ENCODE results near the gene SOX6.

DNA sequence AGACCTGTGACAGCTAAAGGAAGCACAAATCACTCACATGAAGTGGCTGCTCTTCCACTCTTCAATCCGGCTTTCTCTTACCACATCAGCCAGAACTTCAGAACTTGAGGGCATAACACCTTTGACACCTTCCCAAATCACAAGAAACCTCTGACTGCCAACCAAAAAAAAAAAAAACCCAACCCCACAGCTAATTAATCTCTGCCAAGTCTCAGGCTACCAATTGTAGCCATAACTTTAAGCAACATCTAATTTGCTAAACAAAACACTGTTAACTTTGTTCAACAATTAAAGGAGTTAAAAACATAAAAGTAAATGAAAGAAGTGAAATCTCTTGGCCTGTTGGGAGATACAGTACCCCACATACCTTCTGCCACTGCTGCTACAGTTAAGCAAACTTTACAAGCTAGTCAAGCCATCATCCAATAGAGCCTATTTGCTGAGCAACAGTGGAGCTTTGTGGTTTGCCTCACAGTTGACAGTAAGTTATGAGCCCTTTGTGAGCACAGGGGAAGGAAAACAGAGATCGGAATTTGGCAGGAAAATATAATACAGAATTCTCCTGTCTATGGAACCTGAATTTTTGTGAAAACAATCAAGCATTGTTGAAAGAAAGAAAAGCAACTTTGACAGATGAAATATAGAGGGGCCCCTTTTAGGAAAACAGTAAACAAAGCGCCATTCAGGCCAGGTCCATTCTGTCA lies at the start of gene SOX6:
- TF ChIP-seq, protein P1, sequence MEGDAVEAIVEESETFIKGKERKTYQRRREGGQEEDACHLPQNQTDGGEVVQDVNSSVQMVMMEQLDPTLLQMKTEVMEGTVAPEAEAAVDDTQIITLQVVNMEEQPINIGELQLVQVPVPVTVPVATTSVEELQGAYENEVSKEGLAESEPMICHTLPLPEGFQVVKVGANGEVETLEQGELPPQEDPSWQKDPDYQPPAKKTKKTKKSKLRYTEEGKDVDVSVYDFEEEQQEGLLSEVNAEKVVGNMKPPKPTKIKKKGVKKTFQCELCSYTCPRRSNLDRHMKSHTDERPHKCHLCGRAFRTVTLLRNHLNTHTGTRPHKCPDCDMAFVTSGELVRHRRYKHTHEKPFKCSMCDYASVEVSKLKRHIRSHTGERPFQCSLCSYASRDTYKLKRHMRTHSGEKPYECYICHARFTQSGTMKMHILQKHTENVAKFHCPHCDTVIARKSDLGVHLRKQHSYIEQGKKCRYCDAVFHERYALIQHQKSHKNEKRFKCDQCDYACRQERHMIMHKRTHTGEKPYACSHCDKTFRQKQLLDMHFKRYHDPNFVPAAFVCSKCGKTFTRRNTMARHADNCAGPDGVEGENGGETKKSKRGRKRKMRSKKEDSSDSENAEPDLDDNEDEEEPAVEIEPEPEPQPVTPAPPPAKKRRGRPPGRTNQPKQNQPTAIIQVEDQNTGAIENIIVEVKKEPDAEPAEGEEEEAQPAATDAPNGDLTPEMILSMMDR (IDR thresholded peaks at IDR 0.05; ENCODE audit: poor library complexity, severe bottlenecking), result no peak
- no peak for TF ChIP-seq TAF1 (IDR thresholded peaks at IDR 0.05; ENCODE audit: low read depth)
